GM12873 (cell line): Measurements from ENCODE around the gene GABBR2.

ENCODE experiments used
- CTCF ChIP-seq: IDR thresholded peaks from 2 replicates; pipeline ENCODE4 v1.5.1; 2012; ENCODE audit warnings: low read depth, mild to moderate bottlenecking, moderate library complexity, low read length, control low read depth; ENCODE audit not compliant: insufficient read depth; ENCODE audit errors: missing control alignments

GABBR2 gene

GRCh38 chr9:98471185-98471584 lies 237.6 kb downstream of the GABBR2 start:
- no peak for TF ChIP-seq CTCF

- TF ChIP-seq CTCF: no peak
Measured at GRCh38 chr9:98468567-98469239, 240.0 kb downstream of the GABBR2 start.

GRCh38 chr9:98465799-98466198 lies 242.9 kb downstream of the GABBR2 start:
- no peak for TF ChIP-seq CTCF

GRCh38 chr9:98462310-98462709 lies 246.4 kb downstream of the GABBR2 start:
- TF ChIP-seq CTCF: no peak

GRCh38 chr9:98460704-98461103 lies 248.0 kb downstream of the GABBR2 start:
- TF ChIP-seq CTCF: no peak

GRCh38 chr9:98457726-98458370 lies 250.9 kb downstream of the GABBR2 start:
- TF ChIP-seq CTCF: no peak

GRCh38 chr9:98456156-98456613 lies 252.6 kb downstream of the GABBR2 start:
- no peak for TF ChIP-seq CTCF
